HG03095 (cell line): ENCODE results near the gene DPP4.
"Not testable (repeated sequence)": the region's sequence is repeated elsewhere in the genome, so short reads cannot be mapped to it uniquely, and the experiment has no call there.

Experiments
- ATAC-seq: cut with Tn5 transposase; IDR thresholded peaks from one replicate; pipeline ENCODE4 v1.9.1; 2021; ENCODE audit warnings: moderate library complexity; ENCODE audit not compliant: unreplicated experiment

The DPP4 gene

DNA sequence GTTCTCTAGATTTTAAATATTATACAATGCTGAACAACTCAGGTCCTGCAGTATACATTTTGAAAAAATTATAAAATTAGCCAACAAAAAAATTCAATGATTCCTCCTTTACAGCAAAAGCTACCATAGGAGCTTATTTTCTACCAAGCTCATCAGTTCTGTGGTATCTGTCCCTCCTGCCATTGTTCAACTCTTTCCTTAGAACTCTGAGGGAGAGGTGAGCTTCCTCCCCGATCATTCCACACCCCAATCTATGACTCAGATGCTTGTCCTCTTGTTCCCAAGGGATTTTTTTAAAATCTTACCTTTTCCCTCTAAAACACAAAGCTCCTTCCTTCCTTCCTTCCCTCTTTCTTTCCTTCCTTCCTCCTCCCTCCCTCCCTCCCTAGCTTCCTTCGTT is 13.5 kb downstream of the DPP4 start:
- no peak for ATAC-seq

DNA sequence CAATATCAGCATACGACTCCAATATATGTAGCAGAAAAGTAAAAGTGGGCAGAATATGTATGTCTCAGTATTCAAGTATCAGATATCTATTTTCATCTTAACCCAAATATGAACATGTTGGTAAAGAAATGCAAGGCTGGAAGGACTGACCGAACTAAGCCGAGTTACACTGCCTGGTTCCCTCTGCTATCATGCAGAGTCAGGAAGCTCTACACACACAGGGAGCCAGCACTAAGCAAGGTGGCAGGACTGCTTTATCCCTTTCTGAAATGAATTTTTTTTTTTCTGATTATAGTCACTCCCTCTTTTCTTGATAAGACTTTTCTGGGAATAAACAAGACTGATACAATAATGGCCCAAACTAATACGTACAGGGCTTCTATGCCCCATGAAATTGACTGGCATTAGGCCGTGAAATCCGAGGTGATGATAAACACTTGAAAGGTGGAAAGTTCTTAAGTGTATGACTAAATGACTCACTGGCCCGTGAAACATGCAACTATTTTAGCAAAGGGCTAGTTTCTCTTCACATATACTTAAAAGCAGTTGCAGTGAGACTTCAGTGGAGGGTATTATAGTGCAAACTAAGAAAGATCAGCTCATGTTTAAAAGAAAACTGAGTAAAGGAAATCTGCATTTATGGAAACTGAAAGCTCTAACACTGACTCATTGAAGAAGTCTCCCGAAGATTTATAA is 14.9 kb downstream of the DPP4 start:
- peak; percentile 71 for ATAC-seq

DNA sequence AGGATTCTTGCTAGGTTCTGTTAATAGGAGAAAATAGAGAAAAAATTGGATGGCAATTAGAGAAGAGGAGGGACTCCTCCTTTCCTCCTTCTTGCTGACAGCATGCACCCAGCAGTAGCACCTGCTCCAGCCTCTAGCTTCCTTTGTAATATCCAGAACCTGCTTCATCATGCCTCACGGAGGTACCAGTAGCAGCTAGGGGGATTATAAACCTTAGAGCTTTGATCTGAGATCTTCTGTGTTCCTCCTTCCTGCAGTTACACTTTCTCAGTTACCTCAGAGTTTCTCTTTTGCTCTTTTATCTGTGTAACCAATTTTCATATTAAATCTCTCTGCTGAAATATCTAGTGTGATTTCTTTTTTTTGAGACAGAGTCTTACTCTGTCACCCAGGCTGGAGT is 16.6 kb downstream of the DPP4 start:
- no peak for ATAC-seq

DNA sequence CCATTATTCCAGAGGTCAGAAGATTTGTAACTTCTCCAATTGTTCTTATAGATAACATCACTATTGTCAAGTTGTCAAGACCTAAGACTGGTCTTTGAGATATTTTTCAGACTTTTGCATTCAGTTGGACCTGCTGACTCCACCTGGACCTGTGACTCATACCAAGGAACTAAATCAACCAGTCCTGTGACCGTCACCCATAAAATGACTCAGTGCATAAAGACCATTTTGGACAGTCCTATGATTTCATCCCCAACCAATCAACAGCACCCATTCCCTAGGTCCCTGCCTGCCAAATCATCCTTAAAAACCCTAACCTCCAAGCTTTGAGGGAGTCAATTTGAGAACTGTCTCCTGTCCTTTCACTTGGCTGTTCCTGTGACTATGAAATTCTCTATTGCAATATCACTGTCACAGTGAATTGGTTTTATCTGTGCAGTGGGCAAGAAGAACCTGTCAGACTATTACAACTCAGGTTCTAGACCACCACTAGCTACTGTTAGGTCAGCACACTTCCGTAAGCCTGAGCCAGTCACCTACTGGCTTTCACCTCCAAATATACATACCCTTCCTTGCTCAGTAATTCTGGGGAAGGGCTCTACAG is 17.1 kb downstream of the DPP4 start:
- ATAC-seq = no peak

DNA sequence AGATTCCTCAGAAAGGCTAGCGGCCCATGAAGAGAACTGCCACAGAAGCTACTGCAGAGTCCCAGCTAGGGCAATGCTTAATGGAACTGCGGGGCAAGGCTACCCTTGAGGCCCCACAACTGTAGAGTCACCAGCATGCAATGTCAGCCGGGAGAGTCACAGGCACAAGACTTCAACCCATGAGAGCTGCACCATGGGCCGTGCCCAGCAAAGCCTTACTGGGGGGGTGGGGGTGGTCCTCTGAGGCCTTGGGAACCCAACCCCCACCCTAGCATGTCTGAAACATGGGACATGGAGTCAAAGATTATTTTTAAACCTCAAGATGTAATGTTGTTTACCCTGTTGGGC is 20.2 kb downstream of the DPP4 start:
- ATAC-seq = no peak

DNA sequence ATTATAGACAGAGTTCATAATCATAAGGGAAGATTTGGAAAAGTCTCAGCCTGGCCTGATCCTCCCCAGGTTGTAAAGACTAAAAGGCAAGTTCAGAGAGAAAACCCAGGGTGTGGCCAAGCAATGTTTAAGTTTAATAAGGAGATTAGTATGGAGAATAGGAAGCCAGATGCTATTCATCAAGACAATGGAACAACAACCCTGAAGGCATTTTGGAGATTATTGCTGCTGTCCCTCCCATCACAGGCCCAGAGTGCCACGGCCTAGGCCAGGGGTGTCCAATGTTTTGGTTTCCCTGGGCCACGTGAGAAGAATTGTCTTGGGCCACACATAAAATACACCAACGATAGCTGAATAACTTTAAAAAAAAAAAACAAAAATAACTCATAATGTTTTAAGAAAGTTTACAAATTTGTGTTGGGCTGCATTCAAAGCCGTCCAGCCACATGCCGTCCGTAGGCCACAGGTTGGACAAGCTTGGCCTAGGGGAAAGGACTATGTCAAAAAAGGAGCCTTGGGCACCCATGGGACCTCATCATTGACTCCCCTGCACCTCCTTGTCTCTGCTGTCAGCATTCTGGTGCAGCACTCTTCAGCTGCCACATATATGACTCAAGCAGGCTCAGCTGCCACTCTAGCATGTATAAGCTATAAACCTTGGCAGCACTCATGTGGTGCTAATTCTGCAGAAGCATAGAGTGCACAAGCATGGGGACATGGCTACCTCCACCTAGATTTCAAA is 20.8 kb downstream of the DPP4 start:
- no peak for ATAC-seq

DNA sequence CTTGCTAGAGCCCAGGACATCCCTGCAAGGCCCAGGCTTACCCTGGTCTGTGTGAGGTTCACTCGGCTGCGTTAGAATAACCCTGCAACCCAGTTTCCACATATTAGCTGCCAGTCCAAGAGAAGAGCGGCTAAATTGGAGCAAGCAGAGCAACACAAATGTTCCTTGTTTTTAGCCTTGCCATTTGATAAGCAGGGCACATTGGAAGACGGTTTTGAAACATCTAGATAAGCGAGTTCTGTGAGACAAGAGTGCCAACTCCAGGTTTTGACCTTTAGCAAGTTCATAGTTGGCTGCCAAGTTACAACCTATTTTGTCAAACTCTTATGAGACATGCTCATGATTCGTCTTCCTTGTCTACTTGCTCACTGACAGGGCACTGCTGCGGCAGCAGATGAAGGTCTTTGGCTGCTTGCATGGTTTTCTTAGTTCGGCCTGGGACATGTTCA is 23.5 kb downstream of the DPP4 start:
- ATAC-seq = no peak

DNA sequence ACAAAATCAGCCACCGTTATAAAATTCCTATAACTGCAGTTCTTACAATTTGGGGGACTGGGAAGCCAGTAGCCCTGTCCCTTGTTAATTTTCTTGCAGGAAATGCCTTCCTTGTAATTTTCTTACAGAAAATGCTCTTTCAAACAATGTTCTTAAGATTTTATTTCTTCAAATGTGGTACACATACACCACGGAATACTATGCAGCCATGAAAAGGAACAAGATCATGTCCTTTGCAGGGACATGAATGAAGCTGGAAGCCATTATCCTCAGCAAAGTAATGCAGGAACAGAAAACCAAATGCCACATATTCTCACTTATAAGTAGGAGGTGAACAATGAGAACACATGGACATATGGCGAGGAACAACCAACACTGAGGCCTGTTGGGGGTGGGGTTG is 24.9 kb downstream of the DPP4 start:
- not testable (repeated sequence) for ATAC-seq

DNA sequence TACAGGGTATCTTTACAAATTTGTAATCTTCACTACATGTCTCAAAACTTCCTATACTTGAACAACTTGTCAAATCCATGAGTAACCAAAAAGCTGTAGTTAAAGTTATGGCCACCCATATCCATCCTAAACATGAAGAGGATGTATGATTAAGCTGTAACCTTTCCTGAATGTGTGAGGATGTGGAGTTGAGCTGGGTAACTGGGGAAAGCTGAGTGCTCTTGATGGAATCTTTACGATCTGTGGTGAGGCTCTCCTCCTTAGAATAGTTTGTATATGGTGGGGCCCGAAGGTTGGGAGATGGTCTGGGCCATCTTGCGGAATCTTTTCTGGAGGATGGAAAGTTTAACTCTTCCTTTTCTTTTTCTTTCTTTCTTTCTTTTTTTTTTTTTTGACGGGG is 29.4 kb downstream of the DPP4 start:
- no peak for ATAC-seq

DNA sequence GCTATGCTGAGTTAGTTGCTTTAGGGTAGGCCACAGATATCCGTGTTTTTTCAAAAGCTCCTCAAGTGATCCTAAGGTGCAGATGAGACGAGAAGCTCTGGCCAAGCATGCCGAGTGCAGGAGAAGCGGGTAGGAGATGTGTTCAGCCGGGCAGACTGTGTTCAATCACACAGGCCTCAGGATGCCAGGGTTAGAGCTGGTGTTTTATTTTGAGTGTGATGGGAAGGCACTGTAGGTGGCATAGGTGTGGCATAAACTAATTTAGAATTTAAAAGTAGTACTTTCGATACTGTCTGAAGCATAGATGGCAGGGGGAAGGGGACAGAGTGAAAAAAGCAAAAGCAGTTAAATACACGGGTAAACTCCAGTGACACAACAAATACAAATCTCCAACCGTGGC is 30.9 kb downstream of the DPP4 start:
- ATAC-seq = no peak

DNA sequence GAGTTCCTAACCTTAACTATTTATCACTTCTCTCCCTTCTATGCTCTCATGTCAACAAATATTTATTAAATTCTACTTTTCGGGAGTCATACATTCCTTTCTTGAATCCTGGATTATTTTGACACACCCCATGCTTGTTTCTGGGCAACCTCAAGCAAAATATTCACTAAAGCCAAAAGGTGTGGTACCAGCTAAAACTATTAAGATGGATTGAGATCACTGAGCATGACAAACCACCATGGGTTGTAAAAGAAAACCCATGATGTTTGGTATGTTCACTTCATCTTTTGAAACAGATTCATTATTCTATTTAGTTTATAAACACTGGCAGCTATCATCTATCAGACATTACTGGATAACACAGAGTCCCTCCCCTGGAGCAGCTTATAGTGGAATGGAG is 32.5 kb downstream of the DPP4 start:
- ATAC-seq = no peak

DNA sequence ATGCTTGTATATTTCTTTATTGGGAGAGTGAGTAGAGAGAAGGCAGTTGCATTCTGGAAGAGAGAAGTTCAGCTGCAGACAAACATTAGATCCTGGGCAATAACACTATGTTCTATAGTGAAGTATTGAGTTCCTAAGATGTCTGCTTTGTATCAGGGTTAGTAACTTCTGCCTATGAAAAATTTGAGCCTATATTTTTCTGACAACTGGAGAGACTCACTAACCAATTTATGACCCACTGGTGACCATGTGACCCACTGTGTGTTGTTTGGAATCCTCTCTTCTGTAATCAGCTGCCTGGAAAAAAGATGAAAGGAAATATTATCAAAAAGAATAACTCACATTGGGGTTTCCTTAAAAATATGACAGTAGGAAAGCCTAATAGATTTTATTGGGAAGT is 35.3 kb downstream of the DPP4 start:
- ATAC-seq = no peak

DNA sequence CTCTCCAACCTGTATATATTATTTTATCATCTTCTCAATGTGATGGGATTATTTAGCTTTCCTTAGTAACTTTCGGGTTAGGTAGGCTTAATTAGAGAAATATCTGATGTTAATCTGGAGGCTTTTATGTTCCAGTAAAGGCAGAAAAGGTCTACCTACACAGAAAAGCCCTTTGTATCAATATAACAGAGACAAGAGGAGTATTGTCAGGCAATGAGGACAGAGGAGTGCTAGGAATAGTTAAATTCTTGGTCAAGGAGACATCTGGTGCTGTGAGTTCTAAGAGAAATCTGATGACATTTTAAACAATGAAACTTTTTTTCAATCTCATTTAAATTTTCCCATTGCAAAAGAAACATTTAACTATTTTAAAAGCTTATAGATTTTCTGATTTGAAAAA is 36.1 kb downstream of the DPP4 start:
- no peak for ATAC-seq

DNA sequence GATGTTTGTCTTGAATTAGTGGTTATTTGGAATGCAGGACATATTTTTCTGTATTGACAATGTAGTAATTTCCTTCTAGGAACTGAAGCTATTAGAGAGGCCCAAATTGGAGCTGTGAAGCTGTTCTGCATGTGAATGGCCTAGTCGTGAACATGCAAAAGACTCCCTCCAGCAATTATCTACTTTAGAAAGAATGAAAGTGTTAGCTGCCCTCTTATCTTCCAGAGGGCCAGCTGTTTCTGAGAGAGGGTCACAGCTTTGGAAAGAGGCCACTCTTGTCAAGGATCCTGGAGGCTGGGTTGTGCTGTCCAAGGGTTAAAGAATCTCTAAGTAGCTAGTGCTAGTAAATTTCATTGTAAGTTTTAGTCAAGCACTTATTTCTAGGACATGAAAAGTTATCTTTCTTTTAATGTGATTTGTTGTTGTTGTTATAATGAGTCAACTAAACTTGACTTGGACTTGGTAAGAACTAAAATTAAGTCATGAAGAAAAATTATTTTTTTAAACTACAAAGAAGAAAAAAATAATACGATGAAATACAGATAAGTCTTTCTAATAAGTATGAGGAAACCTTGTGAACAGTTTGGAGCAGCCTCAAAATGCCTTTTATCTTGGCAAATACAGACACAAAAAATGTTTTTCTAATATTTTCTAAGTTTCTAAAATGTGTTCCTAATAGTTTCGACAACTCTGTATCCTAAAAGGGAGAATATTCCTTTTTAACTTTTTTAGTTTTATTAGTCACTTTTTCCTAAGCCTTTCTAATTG is 36.8 kb downstream of the DPP4 start:
- no peak for ATAC-seq

DNA sequence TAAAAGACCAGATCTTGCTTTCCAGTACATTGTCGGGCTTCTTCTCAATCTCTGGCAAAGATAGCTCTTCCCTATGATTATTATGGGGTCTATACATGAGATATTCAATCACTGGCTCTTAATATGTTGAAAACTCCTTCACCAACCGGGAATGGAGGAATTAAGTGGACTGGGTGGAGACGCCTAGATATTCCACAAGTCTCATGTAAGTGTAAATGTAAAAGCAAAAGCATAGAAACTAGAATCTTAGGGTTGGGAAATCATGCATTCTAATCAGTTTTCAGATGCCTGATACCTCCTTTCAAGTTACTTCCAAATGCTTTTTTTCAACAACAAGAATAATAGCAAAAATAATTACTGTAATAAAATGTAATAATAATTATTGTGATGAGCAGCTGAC is 38.0 kb downstream of the DPP4 start:
- ATAC-seq = no peak

DNA sequence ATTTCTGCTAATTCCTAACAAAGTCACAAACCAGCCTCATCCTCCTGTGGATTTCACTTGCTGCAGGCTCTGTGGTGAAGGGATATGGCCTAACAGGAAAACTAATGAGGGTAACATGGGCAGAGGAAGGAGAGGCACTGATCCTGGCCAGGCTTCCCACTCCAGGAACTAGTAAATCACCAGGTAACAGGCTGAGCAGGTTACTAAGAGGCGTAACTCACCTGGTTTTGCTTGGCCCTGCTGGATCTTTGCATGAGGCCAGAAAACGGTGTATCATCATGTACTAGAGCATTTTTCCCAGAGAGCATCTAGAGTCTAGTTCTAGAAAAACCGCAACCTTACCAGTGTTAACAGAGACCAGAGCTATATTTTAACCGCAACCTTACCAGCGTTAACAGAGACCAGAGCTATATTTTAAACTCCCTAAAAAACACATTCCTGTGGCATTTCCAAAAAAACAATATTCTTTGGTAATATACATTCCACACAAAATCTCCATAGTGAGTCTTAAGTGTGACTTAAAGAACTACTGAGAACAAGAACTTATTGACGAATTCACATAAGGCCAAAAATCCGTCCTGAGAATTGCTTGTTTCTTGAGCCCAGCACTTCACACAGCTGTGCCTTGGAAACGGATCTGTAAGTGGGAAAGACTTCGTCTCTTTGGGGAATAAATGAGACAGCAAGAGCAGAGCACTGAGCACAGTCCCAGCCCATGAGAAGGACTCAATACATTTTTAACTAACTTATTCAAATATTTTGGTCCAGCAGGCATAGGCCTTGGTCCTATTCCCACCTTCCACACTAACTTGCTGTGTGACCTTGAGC is 43.4 kb downstream of the DPP4 start:
- no peak for ATAC-seq

DNA sequence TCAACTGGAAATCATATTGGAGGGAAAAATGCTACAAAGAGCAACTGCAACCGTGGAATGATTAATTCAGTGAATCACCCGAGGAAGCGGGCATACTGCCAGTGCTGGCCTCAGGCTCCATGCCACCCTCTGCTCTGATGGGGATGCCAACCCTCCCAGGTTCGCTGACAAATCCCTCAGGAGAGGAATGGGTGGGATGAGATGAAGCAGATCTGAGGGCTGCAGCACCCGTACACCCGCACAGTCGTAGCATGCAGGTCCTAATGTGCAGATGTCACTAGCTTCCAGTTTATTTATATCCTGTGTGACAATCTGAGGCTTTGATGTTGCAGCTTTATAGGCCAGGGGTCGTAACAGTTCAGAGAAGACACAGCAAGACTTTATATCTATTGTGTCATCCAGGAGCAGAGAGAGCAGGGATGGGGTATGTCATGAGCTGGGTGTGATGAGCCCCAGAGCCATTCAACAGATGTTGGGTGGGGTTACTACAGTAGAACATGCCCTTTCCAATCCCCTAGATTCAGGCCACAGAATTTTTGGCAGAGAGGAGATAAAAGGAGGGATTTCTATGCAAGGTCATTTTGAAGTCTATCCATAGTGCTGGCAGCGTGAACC is 44.6 kb downstream of the DPP4 start:
- ATAC-seq = no peak

DNA sequence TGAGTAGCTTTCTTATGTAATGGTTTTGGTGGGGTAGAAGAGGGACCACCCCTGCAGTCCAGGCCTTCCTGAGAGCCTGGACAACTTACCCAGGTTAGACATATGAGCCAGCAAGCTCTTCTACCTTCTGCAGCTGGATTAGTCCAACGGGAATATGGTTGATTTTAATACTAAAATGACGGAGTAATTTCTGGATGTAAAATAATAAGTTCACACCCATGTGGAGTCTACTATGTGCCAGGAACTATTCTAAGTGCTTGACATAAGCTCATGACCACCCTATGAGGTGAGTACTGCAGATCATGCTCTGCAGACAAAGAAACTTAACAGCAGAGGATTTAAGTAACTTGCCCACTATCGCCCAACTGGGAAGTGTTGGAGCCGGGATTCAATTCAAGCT is 45.5 kb downstream of the DPP4 start:
- no peak for ATAC-seq

DNA sequence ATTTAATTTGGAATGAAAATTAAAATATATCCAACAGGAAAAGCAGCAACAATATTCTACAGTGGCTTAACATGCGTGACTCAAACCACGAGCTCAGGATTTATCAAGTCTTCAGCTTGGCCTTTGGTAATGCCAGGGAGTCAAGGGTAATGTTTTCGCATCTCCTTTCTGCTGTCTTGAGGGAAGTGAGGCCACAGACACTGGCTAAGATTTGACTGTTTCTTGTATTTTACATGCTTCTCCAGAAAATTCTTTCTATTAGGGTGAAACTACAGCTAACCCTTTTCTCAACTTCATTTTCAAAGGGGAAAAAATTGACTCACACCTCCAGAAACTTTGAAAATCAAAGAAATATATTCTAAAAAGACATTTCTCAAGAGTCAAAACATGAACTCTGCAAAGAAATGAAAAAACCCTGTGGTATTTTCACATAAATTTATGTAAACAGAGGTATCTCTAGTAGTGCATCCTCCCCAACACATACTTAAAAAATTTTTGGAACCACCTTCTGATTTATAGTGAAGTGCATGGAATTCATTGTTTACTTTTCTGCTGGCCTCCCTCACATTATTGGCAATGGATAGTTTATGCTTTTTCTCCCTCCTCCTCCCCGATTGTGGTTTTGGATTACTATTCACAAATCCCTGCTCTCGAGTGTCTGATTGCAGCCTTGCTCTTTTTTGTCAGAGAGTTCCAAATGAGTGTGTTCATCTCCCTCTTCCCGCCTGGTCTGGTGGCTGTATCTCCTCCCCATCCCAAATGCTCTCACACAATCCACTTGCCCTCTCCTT is 48.7 kb downstream of the DPP4 start:
- ATAC-seq = no peak
